Measurements from ENCODE around the gene RAPGEF5. TPM values are rescaled to one million over a fixed set of nuclear protein-coding genes. Genes with fewer than 3 reads are reported as not detected.

The RAPGEF5 gene
- total RNA-seq, 1 donor from 2014 or later, result 1.1 TPM

- H3K36me3 ChIP-seq (ENCODE audit: control insufficient read depth, insufficient read depth, low read length), result no peaks in the 10 kb centered on the region
- DNase-seq (ENCODE audit: low read depth), result no peak
- TF ChIP-seq CTCF (IDR thresholded peaks at IDR 0.05; ENCODE audit: insufficient read depth, low read length, poor library complexity, severe bottlenecking), result no peak
- no peaks in the 10 kb centered on the region for H3K27me3 ChIP-seq (ENCODE audit: control insufficient read depth, insufficient read depth, low read length)
- no peak overlapping the region for H3K4me3 ChIP-seq (ENCODE audit: low read depth, low read length)
Observed at GRCh38 chr7:22129819-22130580, 227.0 kb downstream of the RAPGEF5 start.

- Histone ChIP-seq H3K27me3 (ENCODE audit: control insufficient read depth, insufficient read depth, low read length) (no peaks in the 10 kb centered on the region), H3K36me3 (ENCODE audit: control insufficient read depth, insufficient read depth, low read length) (no peaks in the 10 kb centered on the region), H3K4me3 (ENCODE audit: low read depth, low read length) (no peak overlapping the region)
- no peak for DNase-seq (ENCODE audit: low read depth)
- no peak for TF ChIP-seq CTCF (IDR thresholded peaks at IDR 0.05; ENCODE audit: insufficient read depth, low read length, poor library complexity, severe bottlenecking)
Observed at GRCh38 chr7:22129166-22129565, 227.8 kb downstream of the RAPGEF5 start.

- no peak overlapping the region for H3K4me3 ChIP-seq (ENCODE audit: low read depth, low read length)
- no peaks in the 10 kb centered on the region for H3K36me3 ChIP-seq (ENCODE audit: control insufficient read depth, insufficient read depth, low read length)
- no peak for TF ChIP-seq CTCF (IDR thresholded peaks at IDR 0.05; ENCODE audit: insufficient read depth, low read length, poor library complexity, severe bottlenecking)
- no peaks in the 10 kb centered on the region for H3K27me3 ChIP-seq (ENCODE audit: control insufficient read depth, insufficient read depth, low read length)
- no peak for DNase-seq (ENCODE audit: low read depth)
Observed at GRCh38 chr7:22128528-22128920, 228.4 kb downstream of the RAPGEF5 start.

GRCh38 chr7:22127835-22128527 is 229.0 kb downstream of the RAPGEF5 start:
- DNase-seq (ENCODE audit: low read depth), result no peak

GRCh38 chr7:22125436-22125835 is 231.5 kb downstream of the RAPGEF5 start:
- no peak for TF ChIP-seq CTCF (IDR thresholded peaks at IDR 0.05; ENCODE audit: insufficient read depth, low read length, poor library complexity, severe bottlenecking)
- no peak for DNase-seq (ENCODE audit: low read depth)
- Histone ChIP-seq H3K4me3 (ENCODE audit: low read depth, low read length) (no peak overlapping the region), H3K27me3 (ENCODE audit: control insufficient read depth, insufficient read depth, low read length) (no peaks in the 10 kb centered on the region), H3K36me3 (ENCODE audit: control insufficient read depth, insufficient read depth, low read length) (no peaks in the 10 kb centered on the region)

More at GRCh38 chr7:22127835-22128527, 229.0 kb downstream of the RAPGEF5 start:
- Histone ChIP-seq H3K27me3 (ENCODE audit: control insufficient read depth, insufficient read depth, low read length) (no peaks in the 10 kb centered on the region), H3K4me3 (ENCODE audit: low read depth, low read length) (no peak overlapping the region), H3K36me3 (ENCODE audit: control insufficient read depth, insufficient read depth, low read length) (no peaks in the 10 kb centered on the region)
- TF ChIP-seq CTCF (IDR thresholded peaks at IDR 0.05; ENCODE audit: insufficient read depth, low read length, poor library complexity, severe bottlenecking), result no peak
